Measurements from ENCODE around the gene DOK6. TPM values are rescaled to one million over a fixed set of nuclear protein-coding genes. Genes with fewer than 3 reads are reported as not detected.

The DOK6 gene
- total and polyA plus RNA-seq, 9 of the 15 experiments (the other 6 are each of a cell fraction or from before 2014, with no cell fraction given) = not detected

- intact Hi-C loops (cut with micrococcal nuclease) = no loop called here
- no peak for TF ChIP-seq HMGXB4 (CRISPR knock-in tag; IDR thresholded peaks at IDR 0.05)
- TF ChIP-seq U2AF1 (optimal IDR thresholded peaks at IDR 0.05; ENCODE audit: low read depth, low read length) = no peak
- TF ChIP-seq NFXL1 (CRISPR knock-in tag; IDR thresholded peaks at IDR 0.05) = no peak
- TF ChIP-seq ZNF354B (CRISPR knock-in tag; IDR thresholded peaks at IDR 0.05) = no peak
- TF ChIP-seq FOXP1 (CRISPR knock-in tag; IDR thresholded peaks at IDR 0.05) = no peak
- no peak for TF ChIP-seq NR1H2 (CRISPR knock-in tag; IDR thresholded peaks at IDR 0.05)
- no peak for TF ChIP-seq CBX2 (IDR thresholded peaks at IDR 0.05; ENCODE audit: insufficient read depth, low read length, poor library complexity, severe bottlenecking)
- TF ChIP-seq ZNF23 (CRISPR knock-in tag; IDR thresholded peaks at IDR 0.05) = no peak
- Histone ChIP-seq H3K4me2 (ENCODE audit: insufficient read depth, low read length) (no peak overlapping the region), H3K27ac (ENCODE audit: extremely low read depth, low read depth, low read length) (no peak overlapping the region), H4K20me1 (replicated peaks; ENCODE audit: control insufficient read depth, insufficient read depth, low read length) (no peaks in the 10 kb centered on the region), H3K79me2 (ENCODE audit: control insufficient read depth, insufficient read depth, low read length) (no peaks in the 10 kb centered on the region), H3K9me3 (replicated peaks; ENCODE audit: control insufficient read depth, insufficient read depth, low read depth, low read length) (no peaks in the 10 kb centered on the region), H3K36me3 (ENCODE audit: control insufficient read depth, insufficient read depth, low read length) (no peaks in the 10 kb centered on the region), H2AFZ (ENCODE audit: low read depth, low read length) (no peak overlapping the region), H3K9ac (ENCODE audit: insufficient read depth in 1 of 2, low read depth in 2 of 2, low read length in 2 of 2) (no peak overlapping the region), H3K9me1 (ENCODE audit: control insufficient read depth, insufficient read depth, low read length) (no peaks in the 10 kb centered on the region), H3K4me1 (replicated peaks in 1 of 2; ENCODE audit: control insufficient read depth in 2 of 2, insufficient read depth in 2 of 2, low read length in 2 of 2) (no peaks in the 10 kb centered on the region), H3K27me3 (ENCODE audit: control insufficient read depth in 2 of 2, insufficient read depth in 2 of 2, low read length in 2 of 2) (no peaks in the 10 kb centered on the region), H3K4me3 (no peak overlapping the region)
- ATAC-seq (no peak), DNase-seq (ENCODE audit: extremely low read depth in 1 of 4, low spot score in 3 of 4) (no peak), FAIRE-seq (no peak)
- POLR2A ChIA-PET = no interaction called here
- WGBS (ENCODE audit: insufficient coverage, low coverage, missing lambda C conversion rate) = 0% methylated on average over 4 of the region's 4 CpGs
- CTCF ChIA-PET (ENCODE audit: low intra/inter-chr PET ratio) = no interaction called here
- in situ Hi-C loops (cut with MboI) = no loop called here
- no TSS peak for BruUV-seq (replicated peaks)
Measured at GRCh38 chr18:69720422-69720821, 319.7 kb downstream of the DOK6 start.
